Dendritic cell treated with granulocyte-macrophage colony-stimulating factor and Interleukin-4, amounts not matched to agents 40 ng/mL and 50 ng/mL, for 4 days (primary cell): ENCODE measurements around the gene TNFRSF21.

ENCODE experiments used
- H3K27ac Mint-ChIP-seq: one replicate; pipeline ENCODE4 v1.8.0; 2022; ENCODE audit warnings: mild to moderate bottlenecking, mixed read lengths
- H3K27me3 Mint-ChIP-seq: one replicate; pipeline ENCODE4 v1.8.0; 2022; ENCODE audit warnings: mild to moderate bottlenecking, mixed read lengths
- H3K36me3 Mint-ChIP-seq: one replicate; pipeline ENCODE4 v1.8.0; 2022; ENCODE audit warnings: low read depth, mixed read lengths
- H3K4me1 Mint-ChIP-seq: one replicate; pipeline ENCODE4 v1.8.0; 2022; ENCODE audit warnings: low read depth, mixed read lengths
- H3K4me3 Mint-ChIP-seq: one replicate; pipeline ENCODE4 v1.8.0; 2022; ENCODE audit warnings: mild to moderate bottlenecking, moderate library complexity, mixed read lengths
- H3K9me3 Mint-ChIP-seq: one replicate; pipeline ENCODE4 v1.8.0; 2022; ENCODE audit warnings: mixed read lengths
- intact Hi-C: fragments of 100-400 bp; cut with micrococcal nuclease; formaldehyde crosslinking; loops from one replicate; pipeline ENCODE4 v1.15.0; 2022

The TNFRSF21 gene

GRCh38 chr6:47310131-47310480 lies 401 bp upstream of the TNFRSF21 start:
- Mint-ChIP-seq H3K4me3 (no peak overlapping the region), H3K27me3 (peaks cover 66% of the 10 kb centered on the region), H3K4me1 (peaks cover 21% of the 10 kb centered on the region), H3K27ac (no peak overlapping the region), H3K36me3 (no peaks in the 10 kb centered on the region), H3K9me3 (no peaks in the 10 kb centered on the region)
- intact Hi-C loops: loop anchor here (1.0 kb wide), 1 partner anchor 213 kb away; no protein-coding TSS in a partner anchor

GRCh38 chr6:47308552-47309290 lies 984 bp downstream of the TNFRSF21 start:
- Mint-ChIP-seq H3K36me3 (no peaks in the 10 kb centered on the region), H3K4me3 (peak overlapping the region; percentile 77), H3K27ac (peak overlapping the region; percentile 51), H3K27me3 (peaks cover 60% of the 10 kb centered on the region), H3K9me3 (no peaks in the 10 kb centered on the region), H3K4me1 (peaks cover 21% of the 10 kb centered on the region)
- intact Hi-C loops: loop anchor here (5.0 kb wide), 2 partner anchors 66 to 146 kb away; no protein-coding TSS in a partner anchor

- H3K27me3 Mint-ChIP-seq: peaks cover 63% of the 10 kb centered on the region
- intact Hi-C loops: loop anchor here (5.0 kb wide), 2 partner anchors 66 to 146 kb away; no protein-coding TSS in a partner anchor
- H3K4me3 Mint-ChIP-seq: peak overlapping the region; percentile 77
- H3K9me3 Mint-ChIP-seq: no peaks in the 10 kb centered on the region
- H3K4me1 Mint-ChIP-seq: peaks cover 24% of the 10 kb centered on the region
- H3K27ac Mint-ChIP-seq: no peak overlapping the region
- H3K36me3 Mint-ChIP-seq: no peaks in the 10 kb centered on the region
These were observed 1.5 kb downstream of the TNFRSF21 start for GRCh38 chr6:47308198-47308517.

- Mint-ChIP-seq H3K27ac (no peak overlapping the region), H3K27me3 (peaks cover 63% of the 10 kb centered on the region)
These were observed 2.1 kb downstream of the TNFRSF21 start for GRCh38 chr6:47307362-47308197.

GRCh38 chr6:47306887-47307286 lies 2.8 kb downstream of the TNFRSF21 start:
- peaks cover 64% of the 10 kb centered on the region for H3K27me3 Mint-ChIP-seq
- intact Hi-C loops: loop anchor here (5.0 kb wide), 2 partner anchors 65 to 145 kb away; no protein-coding TSS in a partner anchor

More at GRCh38 chr6:47307362-47308197, 2.1 kb downstream of the TNFRSF21 start:
- intact Hi-C loops: loop anchor here (5.0 kb wide), 2 partner anchors 65 to 145 kb away; no protein-coding TSS in a partner anchor
- Mint-ChIP-seq H3K9me3 (no peaks in the 10 kb centered on the region), H3K36me3 (no peaks in the 10 kb centered on the region), H3K4me3 (no peak overlapping the region), H3K4me1 (peaks cover 26% of the 10 kb centered on the region)

GRCh38 chr6:47303861-47304260 lies 5.8 kb downstream of the TNFRSF21 start:
- H3K4me3 Mint-ChIP-seq: no peak overlapping the region
- H3K9me3 Mint-ChIP-seq: peaks cover 11% of the 10 kb centered on the region
- intact Hi-C loops: no loop called here
- peaks cover 22% of the 10 kb centered on the region for H3K4me1 Mint-ChIP-seq
- H3K27ac Mint-ChIP-seq: no peak overlapping the region
- peaks cover 57% of the 10 kb centered on the region for H3K27me3 Mint-ChIP-seq
- no peaks in the 10 kb centered on the region for H3K36me3 Mint-ChIP-seq

More at GRCh38 chr6:47306887-47307286, 2.8 kb downstream of the TNFRSF21 start:
- Mint-ChIP-seq H3K9me3 (peaks cover 3% of the 10 kb centered on the region), H3K27ac (no peak overlapping the region), H3K4me1 (peaks cover 30% of the 10 kb centered on the region), H3K4me3 (no peak overlapping the region), H3K36me3 (no peaks in the 10 kb centered on the region)

- H3K4me1 Mint-ChIP-seq: peaks cover 17% of the 10 kb centered on the region
- no peak overlapping the region for H3K27ac Mint-ChIP-seq
- intact Hi-C loops: no loop called here
- peaks cover 11% of the 10 kb centered on the region for H3K9me3 Mint-ChIP-seq
- H3K4me3 Mint-ChIP-seq: no peak overlapping the region
- peaks cover 51% of the 10 kb centered on the region for H3K27me3 Mint-ChIP-seq
- H3K36me3 Mint-ChIP-seq: no peaks in the 10 kb centered on the region
These were observed 6.4 kb downstream of the TNFRSF21 start for GRCh38 chr6:47303342-47303741.

GRCh38 chr6:47302043-47302442 lies 7.7 kb downstream of the TNFRSF21 start:
- Mint-ChIP-seq H3K36me3 (no peaks in the 10 kb centered on the region), H3K27ac (no peak overlapping the region), H3K4me1 (peaks cover 10% of the 10 kb centered on the region), H3K4me3 (no peak overlapping the region), H3K9me3 (peaks cover 11% of the 10 kb centered on the region), H3K27me3 (peaks cover 39% of the 10 kb centered on the region)
- intact Hi-C loops: no loop called here

- no peak overlapping the region for H3K4me3 Mint-ChIP-seq
- peaks cover 11% of the 10 kb centered on the region for H3K9me3 Mint-ChIP-seq
- H3K27me3 Mint-ChIP-seq: peaks cover 42% of the 10 kb centered on the region
- peaks cover 10% of the 10 kb centered on the region for H3K4me1 Mint-ChIP-seq
- no peaks in the 10 kb centered on the region for H3K36me3 Mint-ChIP-seq
- H3K27ac Mint-ChIP-seq: no peak overlapping the region
- intact Hi-C loops: no loop called here
These were observed 8.3 kb downstream of the TNFRSF21 start for GRCh38 chr6:47301441-47301840.

- intact Hi-C loops: no loop called here
- H3K4me3 Mint-ChIP-seq: no peak overlapping the region
- H3K36me3 Mint-ChIP-seq: no peaks in the 10 kb centered on the region
- peaks cover 11% of the 10 kb centered on the region for H3K9me3 Mint-ChIP-seq
- H3K27me3 Mint-ChIP-seq: peaks cover 37% of the 10 kb centered on the region
- H3K4me1 Mint-ChIP-seq: peaks cover 10% of the 10 kb centered on the region
- no peak overlapping the region for H3K27ac Mint-ChIP-seq
These were observed 9.3 kb downstream of the TNFRSF21 start for GRCh38 chr6:47300417-47300816.

- peaks cover 11% of the 10 kb centered on the region for H3K9me3 Mint-ChIP-seq
- H3K4me3 Mint-ChIP-seq: no peak overlapping the region
- no peak overlapping the region for H3K27ac Mint-ChIP-seq
- H3K4me1 Mint-ChIP-seq: peaks cover 10% of the 10 kb centered on the region
- intact Hi-C loops: no loop called here
- H3K36me3 Mint-ChIP-seq: no peaks in the 10 kb centered on the region
- H3K27me3 Mint-ChIP-seq: peaks cover 34% of the 10 kb centered on the region
These were observed 9.7 kb downstream of the TNFRSF21 start for GRCh38 chr6:47299965-47300364.

GRCh38 chr6:47298475-47298874 lies 11.2 kb downstream of the TNFRSF21 start:
- peaks cover 11% of the 10 kb centered on the region for H3K9me3 Mint-ChIP-seq
- peaks cover 10% of the 10 kb centered on the region for H3K4me1 Mint-ChIP-seq
- H3K27me3 Mint-ChIP-seq: peaks cover 35% of the 10 kb centered on the region
- no peak overlapping the region for H3K4me3 Mint-ChIP-seq
- H3K27ac Mint-ChIP-seq: no peak overlapping the region
- H3K36me3 Mint-ChIP-seq: no peaks in the 10 kb centered on the region
- intact Hi-C loops: no loop called here

- H3K4me1 Mint-ChIP-seq: no peaks in the 10 kb centered on the region
- H3K36me3 Mint-ChIP-seq: peaks cover 7% of the 10 kb centered on the region
- no peak overlapping the region for H3K27ac Mint-ChIP-seq
- H3K9me3 Mint-ChIP-seq: peaks cover 20% of the 10 kb centered on the region
- peaks cover 13% of the 10 kb centered on the region for H3K27me3 Mint-ChIP-seq
- intact Hi-C loops: no loop called here
- H3K4me3 Mint-ChIP-seq: no peak overlapping the region
These were observed 14.7 kb downstream of the TNFRSF21 start for GRCh38 chr6:47294990-47295389.

- H3K27ac Mint-ChIP-seq: no peak overlapping the region
- intact Hi-C loops: no loop called here
- peaks cover 13% of the 10 kb centered on the region for H3K27me3 Mint-ChIP-seq
- H3K4me1 Mint-ChIP-seq: no peaks in the 10 kb centered on the region
- peaks cover 7% of the 10 kb centered on the region for H3K36me3 Mint-ChIP-seq
- H3K9me3 Mint-ChIP-seq: peaks cover 24% of the 10 kb centered on the region
- no peak overlapping the region for H3K4me3 Mint-ChIP-seq
These were observed 16.8 kb downstream of the TNFRSF21 start for GRCh38 chr6:47292944-47293343.
